DOHH2 (cell line): Measurements from ENCODE around the gene MRPL51.

ENCODE experiments used
- CTCF ChIP-seq: fragments of 200-600 bp; sonication (generic); IDR thresholded peaks from one replicate; pipeline ENCODE4 v1.5.1; 2014; ENCODE audit warnings: antibody characterized with exemption, mild to moderate bottlenecking, low read depth, low read length; ENCODE audit not compliant: poor library complexity, severe bottlenecking
- EZH2phosphoT487 ChIP-seq: fragments of 200-600 bp; sonication (generic); IDR thresholded peaks from 2 replicates; pipeline ENCODE4 v1.6.1; 2017; ENCODE audit warnings: borderline replicate concordance, mild to moderate bottlenecking, antibody characterized with exemption, low read length, moderate library complexity, mixed read lengths

- TF ChIP-seq EZH2phosphoT487 (no peak), CTCF (peak; percentile 47)
Measured at GRCh38 chr12:6494258-6494743, 1.2 kb upstream of the MRPL51 start.
